Measurements from ENCODE around the gene SMARCAL1. TPM values are rescaled to one million over a fixed set of nuclear protein-coding genes. Genes with fewer than 3 reads are reported as not detected.

Gene SMARCAL1
- total RNA-seq, 1 experiment from 2014 or later, result 20.9 TPM

- Mint-ChIP-seq H3K36me3 (peaks cover 50% of the 10 kb centered on the region), H3K27me3 (ENCODE audit: low read depth) (no peaks in the 10 kb centered on the region), H3K27ac (no peak overlapping the region), H3K9me3 (peaks cover 4% of the 10 kb centered on the region; the same call in 1 of the 2 replicates), H3K4me3 (no peak overlapping the region), H3K4me1 (no peaks in the 10 kb centered on the region)
- DNase-seq (ENCODE audit: low spot score) (no peak), ATAC-seq (no peak)
- POLR2A ChIA-PET, result interaction anchor here (0.5 kb wide), 1 partner anchor 20 kb away, joined by 3 read pairs; no protein-coding TSS in a partner anchor
- TF ChIP-seq SOX15 (CRISPR knock-in tag; IDR thresholded peaks at IDR 0.05), result no peak
- TF ChIP-seq ATF2 (CRISPR knock-in tag; IDR thresholded peaks at IDR 0.05; ENCODE audit: borderline replicate concordance, low read depth), result no peak
- TF ChIP-seq HMGA2 (CRISPR knock-in tag; IDR thresholded peaks at IDR 0.05), result no peak
- TF ChIP-seq FOXP4 (CRISPR knock-in tag; IDR thresholded peaks at IDR 0.05), result no peak
- TF ChIP-seq PRDM15 (CRISPR knock-in tag; IDR thresholded peaks at IDR 0.05), result no peak
- no peak for TF ChIP-seq KAT7 (CRISPR knock-in tag; IDR thresholded peaks at IDR 0.05; ENCODE audit: borderline replicate concordance)
- no peak for TF ChIP-seq ATF1 (CRISPR knock-in tag; IDR thresholded peaks at IDR 0.05)
- no peak for TF ChIP-seq E2F1 (CRISPR knock-in tag; IDR thresholded peaks at IDR 0.05)
- TF ChIP-seq JUN (CRISPR knock-in tag; IDR thresholded peaks at IDR 0.05), result no peak
- no peak for TF ChIP-seq ZBTB21 (CRISPR knock-in tag; IDR thresholded peaks at IDR 0.05; ENCODE audit: borderline replicate concordance)
- no peak for TF ChIP-seq PRRX2 (CRISPR knock-in tag; IDR thresholded peaks at IDR 0.05)
- TF ChIP-seq IRF2 (CRISPR knock-in tag; IDR thresholded peaks at IDR 0.05; ENCODE audit: borderline replicate concordance, low read depth), result no peak
- no peak for TF ChIP-seq CREB1 (CRISPR knock-in tag; IDR thresholded peaks at IDR 0.05)
- TF ChIP-seq ZMAT4 (CRISPR knock-in tag; IDR thresholded peaks at IDR 0.05), result no peak
- no peak for TF ChIP-seq ZBTB43 (CRISPR knock-in tag; IDR thresholded peaks at IDR 0.05)
- TF ChIP-seq ARID4B (CRISPR knock-in tag; IDR thresholded peaks at IDR 0.05; ENCODE audit: borderline replicate concordance), result no peak
- TF ChIP-seq NR1H2 (CRISPR knock-in tag; IDR thresholded peaks at IDR 0.05), result no peak
- TF ChIP-seq GABPB1 (CRISPR knock-in tag; IDR thresholded peaks at IDR 0.05), result no peak
- no peak for TF ChIP-seq NFE2L1 (CRISPR knock-in tag; IDR thresholded peaks at IDR 0.05)
- CTCF ChIA-PET, result no interaction called here
Measured at GRCh38 chr2:216428618-216429350, 16.5 kb downstream of the SMARCAL1 start.
